RPMI8226 (cell line): Measurements from ENCODE around the gene DENND1A.
"Not testable (repeated sequence)": the region's sequence is repeated elsewhere in the genome, so short reads cannot be mapped to it uniquely, and the experiment has no call there.

Experiments used
- DNase-seq: peaks from one replicate; pipeline ENCODE4 v3.0.0-alpha.2; 2015

Gene DENND1A

GRCh38 chr9:123345567-123345955 lies 584.4 kb downstream of the DENND1A start:
- DNase-seq: no peak

- peak; percentile 42 for DNase-seq
Measured at GRCh38 chr9:123344192-123344949, 585.6 kb downstream of the DENND1A start.

GRCh38 chr9:123343443-123344191 lies 586.3 kb downstream of the DENND1A start:
- no peak for DNase-seq

GRCh38 chr9:123342247-123342646 lies 587.7 kb downstream of the DENND1A start:
- DNase-seq: no peak

- DNase-seq: no peak
Measured at GRCh38 chr9:123341816-123342215, 588.1 kb downstream of the DENND1A start.

- peak; percentile 82 for DNase-seq
Measured at GRCh38 chr9:123339666-123340510, 590.0 kb downstream of the DENND1A start.

GRCh38 chr9:123338710-123339665 lies 590.9 kb downstream of the DENND1A start:
- peak; percentile 91 for DNase-seq

- no peak for DNase-seq
Measured at GRCh38 chr9:123337971-123338370, 592.0 kb downstream of the DENND1A start.

- no peak for DNase-seq
Measured at GRCh38 chr9:123336959-123337358, 593.0 kb downstream of the DENND1A start.

GRCh38 chr9:123336449-123336848 lies 593.5 kb downstream of the DENND1A start:
- DNase-seq: peak; percentile 83

GRCh38 chr9:123335986-123336329 lies 594.0 kb downstream of the DENND1A start:
- no peak for DNase-seq

- DNase-seq: peak; percentile 35
Measured at GRCh38 chr9:123335193-123335985, 594.5 kb downstream of the DENND1A start.

GRCh38 chr9:123334639-123335038 lies 595.3 kb downstream of the DENND1A start:
- DNase-seq: no peak

- DNase-seq: not testable (repeated sequence)
Measured at GRCh38 chr9:123333058-123333669, 596.8 kb downstream of the DENND1A start.

- no peak for DNase-seq
Measured at GRCh38 chr9:123331346-123332060, 598.4 kb downstream of the DENND1A start.
